ENCODE measurements around the gene POU3F1.

POU3F1 gene

DNA sequence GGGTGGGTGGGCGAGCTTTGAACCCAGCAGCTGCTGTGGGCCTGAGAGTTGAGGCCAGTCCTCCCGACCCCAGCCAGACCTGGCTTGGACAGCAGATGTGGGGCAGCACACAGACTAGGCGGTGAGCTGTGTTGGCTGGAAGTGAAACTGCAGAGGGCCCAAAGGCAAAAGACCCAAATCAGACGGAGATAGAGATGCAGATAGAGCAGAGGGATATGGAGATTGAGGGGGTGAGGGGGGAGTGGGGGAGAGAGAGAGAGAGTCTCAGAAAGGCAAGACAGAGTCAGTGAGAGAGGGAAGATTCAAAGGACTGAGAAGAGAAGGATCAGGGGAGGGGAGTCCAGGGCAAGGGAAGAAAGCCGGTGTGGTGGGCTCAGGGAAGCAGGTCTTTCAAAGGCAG is 17.0 kb upstream of the POU3F1 start:
- H3K4me3 Mint-ChIP-seq: no peak overlapping the region
- CTCF ChIA-PET: no interaction called here
- no peak for DNase-seq
- H3K4me1 Mint-ChIP-seq: no peaks in the 10 kb centered on the region
- no peak overlapping the region for H3K27ac Mint-ChIP-seq
- peaks cover 58% of the 10 kb centered on the region for H3K27me3 Mint-ChIP-seq
- no peaks in the 10 kb centered on the region for H3K36me3 Mint-ChIP-seq
- H3K9me3 Mint-ChIP-seq: no peaks in the 10 kb centered on the region

DNA sequence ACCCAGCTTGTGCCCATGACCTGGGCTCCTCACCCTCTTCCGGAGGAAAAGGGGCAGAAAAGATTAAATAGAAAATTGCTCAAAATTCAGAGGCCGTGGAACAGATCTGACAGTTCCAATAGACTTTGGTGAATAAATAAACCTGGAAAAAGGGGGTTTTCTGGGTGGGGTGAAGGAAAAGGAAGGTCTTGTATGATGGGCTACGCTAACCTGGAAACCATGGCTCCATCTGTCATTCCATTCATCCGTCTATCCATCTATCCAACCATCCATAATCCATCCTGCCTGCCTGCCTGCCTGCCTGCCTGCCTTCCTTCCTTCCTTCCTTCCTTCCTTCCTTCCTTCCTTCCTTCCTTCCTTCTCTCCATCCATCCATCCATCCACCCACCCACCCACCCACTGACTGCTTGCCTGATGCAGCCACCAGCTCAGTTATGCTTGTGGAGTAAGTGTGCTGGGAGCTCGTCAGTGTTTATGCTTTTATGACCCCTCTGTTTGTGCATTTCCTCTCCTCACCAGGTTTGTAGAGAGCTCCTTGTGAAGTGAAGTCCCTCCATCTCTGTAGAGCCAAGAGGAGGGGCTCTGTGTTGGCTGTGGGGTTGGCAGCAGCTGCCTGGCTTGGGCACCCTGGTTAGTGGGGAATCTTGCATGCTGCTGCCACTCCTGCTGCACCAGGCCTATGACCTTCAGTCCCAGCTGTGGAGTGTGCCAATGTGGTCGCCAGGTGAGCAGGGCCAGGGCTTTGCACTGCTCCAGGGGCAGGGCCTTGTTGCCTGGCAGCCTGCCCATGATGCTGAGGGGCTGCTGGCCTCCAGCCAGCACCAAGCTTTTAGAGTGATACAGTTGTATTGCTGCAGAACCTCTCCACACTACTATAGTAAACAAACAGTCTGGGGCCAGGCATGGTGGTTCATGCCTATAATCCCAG is 16.0 kb upstream of the POU3F1 start:
- H3K9me3 Mint-ChIP-seq: no peaks in the 10 kb centered on the region
- DNase-seq: no peak
- no peak overlapping the region for H3K27ac Mint-ChIP-seq
- H3K4me1 Mint-ChIP-seq: no peaks in the 10 kb centered on the region
- peaks cover 51% of the 10 kb centered on the region for H3K27me3 Mint-ChIP-seq
- H3K4me3 Mint-ChIP-seq: no peak overlapping the region
- CTCF ChIA-PET: no interaction called here
- no peaks in the 10 kb centered on the region for H3K36me3 Mint-ChIP-seq

DNA sequence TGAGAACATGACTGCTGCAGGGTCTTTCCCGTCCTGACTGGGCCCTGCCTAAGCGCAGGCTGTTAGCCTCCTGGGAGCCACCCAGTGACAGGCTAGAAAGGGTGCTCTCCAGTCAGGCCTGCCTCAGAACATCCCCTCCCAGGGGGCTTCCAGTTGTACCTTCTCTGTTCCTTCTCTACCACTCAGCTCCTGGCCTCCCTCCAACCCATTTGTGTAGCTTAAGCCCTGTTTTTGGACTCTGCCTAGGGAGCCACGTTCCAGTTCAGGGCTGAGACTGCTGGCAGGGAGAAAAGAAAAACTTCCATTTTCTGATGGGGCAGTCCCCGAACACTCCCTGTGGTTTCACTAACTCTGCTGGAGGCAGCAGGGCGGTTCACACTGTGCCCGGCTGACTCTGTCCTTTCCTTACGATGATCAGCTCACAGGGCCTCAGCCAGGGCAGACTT is 15.3 kb upstream of the POU3F1 start:
- no peaks in the 10 kb centered on the region for H3K36me3 Mint-ChIP-seq
- H3K27me3 Mint-ChIP-seq: peaks cover 44% of the 10 kb centered on the region
- no peak overlapping the region for H3K4me3 Mint-ChIP-seq
- DNase-seq: no peak
- CTCF ChIA-PET: interaction anchor here (1.0 kb wide), 1 partner anchor 10 kb away, joined by 3 read pairs; no protein-coding TSS in a partner anchor
- H3K27ac Mint-ChIP-seq: no peak overlapping the region
- H3K4me1 Mint-ChIP-seq: no peaks in the 10 kb centered on the region
- H3K9me3 Mint-ChIP-seq: no peaks in the 10 kb centered on the region

DNA sequence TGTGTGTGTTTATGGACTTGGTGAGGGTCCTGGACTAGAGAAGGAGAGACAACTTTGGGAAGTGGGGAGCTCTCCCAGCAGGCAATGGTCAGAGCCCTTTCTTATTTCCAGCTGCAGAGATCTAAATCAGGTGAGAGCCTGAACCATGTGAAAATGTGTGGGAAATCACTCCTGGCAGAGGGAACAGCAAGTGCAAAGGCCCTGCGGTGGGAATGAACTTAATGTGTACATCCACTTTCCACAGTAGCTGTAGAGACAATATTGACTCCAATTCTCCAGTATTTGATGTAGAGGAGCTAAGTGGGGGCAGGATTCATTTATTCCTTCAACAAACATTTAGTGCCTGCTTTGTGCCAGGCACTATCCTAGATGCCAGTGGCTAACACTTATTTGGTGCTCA is 14.7 kb upstream of the POU3F1 start:
- no peaks in the 10 kb centered on the region for H3K36me3 Mint-ChIP-seq
- no peaks in the 10 kb centered on the region for H3K4me1 Mint-ChIP-seq
- no peak overlapping the region for H3K27ac Mint-ChIP-seq
- no peaks in the 10 kb centered on the region for H3K9me3 Mint-ChIP-seq
- peaks cover 40% of the 10 kb centered on the region for H3K27me3 Mint-ChIP-seq
- CTCF ChIA-PET: interaction anchor here (1.0 kb wide), 1 partner anchor 11 kb away, joined by 3 read pairs; no protein-coding TSS in a partner anchor
- no peak for DNase-seq
- H3K4me3 Mint-ChIP-seq: no peak overlapping the region

DNA sequence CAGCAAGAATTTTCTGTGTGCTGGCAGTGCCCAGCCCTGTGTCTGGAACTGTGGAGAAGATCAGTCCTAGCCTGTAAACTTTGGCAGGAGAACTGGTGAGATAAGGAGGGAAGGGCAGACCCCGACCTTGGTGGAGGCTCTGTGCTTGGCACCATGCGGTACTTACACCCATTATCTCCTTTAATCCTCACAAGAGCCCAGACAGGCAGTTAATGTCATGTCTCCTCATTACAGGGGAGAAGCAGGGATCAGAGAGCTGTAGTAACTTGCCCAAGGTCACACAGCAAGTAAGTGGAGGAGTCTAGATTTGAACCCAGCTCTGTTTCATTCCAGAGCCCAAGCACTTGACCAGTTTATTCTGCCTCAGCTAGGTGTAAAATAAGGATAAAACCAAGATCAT is 13.9 kb upstream of the POU3F1 start:
- Mint-ChIP-seq H3K27me3 (peaks cover 41% of the 10 kb centered on the region), H3K36me3 (no peaks in the 10 kb centered on the region), H3K4me1 (no peaks in the 10 kb centered on the region), H3K27ac (no peak overlapping the region), H3K9me3 (no peaks in the 10 kb centered on the region), H3K4me3 (no peak overlapping the region)
- DNase-seq: no peak
- CTCF ChIA-PET: no interaction called here

DNA sequence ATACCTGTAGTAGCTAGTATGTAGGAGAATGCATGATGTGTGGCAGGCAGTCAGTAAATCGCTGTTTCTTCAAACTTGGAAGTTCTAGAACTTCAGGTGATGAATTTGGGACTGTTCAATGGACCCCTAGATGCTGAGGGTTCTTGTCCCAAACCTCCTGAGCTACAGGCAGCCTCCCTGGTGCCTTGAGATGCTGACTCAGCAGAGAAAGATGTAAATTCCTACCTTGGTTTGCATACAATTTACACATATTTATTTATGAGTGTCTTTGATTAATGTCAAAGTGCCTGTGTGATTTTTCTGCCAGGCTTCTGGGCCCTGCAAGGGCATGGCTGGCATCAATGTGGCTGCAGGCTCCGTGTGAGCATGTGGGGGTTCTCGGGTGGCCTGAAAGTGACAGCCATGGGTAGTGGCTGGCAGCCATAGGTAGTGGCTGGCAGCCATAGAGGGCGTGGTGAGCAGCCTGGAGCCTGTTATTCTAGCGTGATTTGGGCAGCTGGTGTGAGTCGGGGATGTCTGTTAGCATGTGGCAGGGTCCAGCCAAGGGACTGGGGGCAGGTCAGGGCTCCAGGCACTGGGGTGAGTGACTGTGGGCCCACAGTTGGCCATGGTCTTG is 13.2 kb upstream of the POU3F1 start:
- Mint-ChIP-seq H3K4me1 (no peaks in the 10 kb centered on the region), H3K27me3 (peaks cover 43% of the 10 kb centered on the region), H3K4me3 (no peak overlapping the region), H3K36me3 (no peaks in the 10 kb centered on the region), H3K27ac (no peak overlapping the region), H3K9me3 (no peaks in the 10 kb centered on the region)
- CTCF ChIA-PET: no interaction called here
- DNase-seq: no peak

DNA sequence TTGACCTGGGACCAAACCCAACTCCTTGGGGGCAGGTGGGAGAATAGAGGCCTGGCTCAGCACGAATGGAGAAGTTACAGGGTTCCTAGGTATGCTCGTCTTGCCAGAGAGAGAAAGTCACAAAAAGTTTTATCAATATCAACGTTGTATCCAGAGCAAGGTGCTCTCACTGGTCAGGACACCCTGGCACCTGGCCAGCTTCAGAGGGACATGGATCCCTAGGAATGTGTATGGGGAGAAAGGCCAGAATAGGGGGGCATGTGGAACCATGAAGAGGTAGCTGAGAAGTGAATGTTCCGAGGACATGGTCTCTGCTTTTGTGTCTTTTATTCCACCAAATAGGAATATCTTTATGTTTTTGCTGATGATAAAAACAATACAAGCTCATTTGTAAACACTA is 9.4 kb upstream of the POU3F1 start:
- DNase-seq: no peak
- H3K27me3 Mint-ChIP-seq: peaks cover 57% of the 10 kb centered on the region
- H3K27ac Mint-ChIP-seq: no peak overlapping the region
- no peaks in the 10 kb centered on the region for H3K9me3 Mint-ChIP-seq
- no peak overlapping the region for H3K4me3 Mint-ChIP-seq
- no peaks in the 10 kb centered on the region for H3K4me1 Mint-ChIP-seq
- CTCF ChIA-PET: interaction anchor here (1.6 kb wide), 1 partner anchor 35 kb away, joined by 4 read pairs; no protein-coding TSS in a partner anchor
- H3K36me3 Mint-ChIP-seq: no peaks in the 10 kb centered on the region

DNA sequence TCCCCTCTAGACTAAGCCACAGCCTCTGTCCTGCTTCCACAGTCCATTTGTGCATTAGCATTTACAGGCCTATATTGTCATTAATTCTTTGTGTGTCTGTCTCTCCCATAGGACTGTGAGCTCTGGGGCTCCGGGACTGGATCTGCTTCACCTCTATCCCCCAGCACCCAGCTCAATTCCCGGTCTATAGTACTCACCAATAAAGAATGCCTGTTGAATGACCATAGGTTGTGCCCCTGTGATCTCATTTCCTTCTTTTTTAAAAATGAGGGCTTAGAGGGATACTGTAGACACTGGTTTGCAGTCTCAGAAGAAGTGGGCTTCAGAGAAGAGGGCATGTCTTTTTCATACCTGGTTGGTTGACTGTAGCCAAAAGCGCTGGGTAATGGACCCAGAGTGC is 8.8 kb upstream of the POU3F1 start:
- DNase-seq: no peak
- no peaks in the 10 kb centered on the region for H3K36me3 Mint-ChIP-seq
- peaks cover 57% of the 10 kb centered on the region for H3K27me3 Mint-ChIP-seq
- H3K27ac Mint-ChIP-seq: no peak overlapping the region
- no peaks in the 10 kb centered on the region for H3K9me3 Mint-ChIP-seq
- no peaks in the 10 kb centered on the region for H3K4me1 Mint-ChIP-seq
- CTCF ChIA-PET: no interaction called here
- H3K4me3 Mint-ChIP-seq: no peak overlapping the region

DNA sequence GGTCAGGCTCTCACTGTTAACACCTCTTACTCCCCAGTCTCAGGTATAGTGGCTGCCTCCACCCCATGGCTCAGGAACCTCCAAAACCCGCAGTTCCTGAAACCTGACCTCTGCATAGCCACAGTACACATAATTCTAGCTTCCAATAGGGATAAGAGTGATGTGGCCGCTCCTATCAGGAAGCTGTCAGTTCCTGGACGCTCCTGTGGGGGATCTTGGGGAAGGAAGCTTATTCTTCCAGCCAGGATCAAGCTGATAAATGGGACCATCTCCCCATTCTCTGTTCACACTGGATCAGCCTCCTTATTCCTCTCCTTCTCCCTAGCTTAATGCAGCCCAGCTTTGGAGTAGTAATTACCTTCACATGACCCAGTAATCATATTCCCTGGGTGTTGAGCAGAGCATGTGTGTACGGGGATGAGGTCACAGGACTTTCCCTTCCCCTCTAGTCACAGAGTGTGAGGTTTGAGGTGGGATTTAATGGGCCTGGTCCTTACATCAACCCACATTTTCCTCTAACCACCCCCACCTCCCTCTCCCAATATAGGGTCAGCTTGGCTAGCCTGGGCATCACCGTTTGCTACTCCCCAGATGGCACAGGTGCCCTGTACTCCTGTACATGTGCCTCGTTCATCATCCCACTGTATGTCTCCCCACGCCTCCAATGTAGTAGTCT is 7.0 kb upstream of the POU3F1 start:
- Mint-ChIP-seq H3K27me3 (peaks cover 59% of the 10 kb centered on the region), H3K36me3 (no peaks in the 10 kb centered on the region), H3K9me3 (no peaks in the 10 kb centered on the region), H3K4me3 (no peak overlapping the region), H3K27ac (no peak overlapping the region), H3K4me1 (no peaks in the 10 kb centered on the region)
- CTCF ChIA-PET: no interaction called here
- DNase-seq: no peak

DNA sequence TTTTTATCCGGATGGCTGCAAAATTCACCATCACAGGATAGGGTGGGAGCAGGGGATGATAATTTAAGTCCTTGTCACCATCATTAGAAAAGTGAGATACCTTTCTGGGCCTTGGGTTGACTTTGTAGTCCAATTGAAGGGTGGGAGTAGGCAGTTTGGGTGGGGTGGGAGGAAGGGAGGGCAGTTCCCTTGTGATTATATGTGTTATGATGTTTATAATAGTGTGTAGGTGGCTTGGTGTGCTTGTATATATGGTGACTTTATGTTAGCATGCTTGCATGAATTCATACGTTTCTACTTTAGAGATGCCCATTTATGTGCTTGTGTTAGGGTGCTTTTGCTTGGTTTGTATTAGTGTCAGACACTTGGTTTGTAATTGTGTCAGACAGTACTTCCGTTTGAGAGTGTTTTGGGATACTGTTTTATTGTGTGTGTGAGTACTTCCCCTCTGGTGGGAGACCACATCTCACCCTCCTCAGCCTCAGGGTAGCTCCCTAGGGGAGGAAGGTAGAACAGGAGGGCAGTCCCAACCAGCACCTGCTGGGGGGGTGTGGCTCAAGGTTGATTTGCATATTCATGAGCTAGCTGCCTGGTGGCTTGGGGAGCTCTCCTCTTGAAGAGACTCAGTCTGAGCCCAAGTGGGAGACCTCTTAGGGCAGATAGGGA is 6.3 kb upstream of the POU3F1 start:
- DNase-seq: no peak
- peaks cover 63% of the 10 kb centered on the region for H3K27me3 Mint-ChIP-seq
- no peak overlapping the region for H3K4me3 Mint-ChIP-seq
- no peaks in the 10 kb centered on the region for H3K9me3 Mint-ChIP-seq
- H3K4me1 Mint-ChIP-seq: no peaks in the 10 kb centered on the region
- CTCF ChIA-PET: no interaction called here
- H3K27ac Mint-ChIP-seq: no peak overlapping the region
- no peaks in the 10 kb centered on the region for H3K36me3 Mint-ChIP-seq

DNA sequence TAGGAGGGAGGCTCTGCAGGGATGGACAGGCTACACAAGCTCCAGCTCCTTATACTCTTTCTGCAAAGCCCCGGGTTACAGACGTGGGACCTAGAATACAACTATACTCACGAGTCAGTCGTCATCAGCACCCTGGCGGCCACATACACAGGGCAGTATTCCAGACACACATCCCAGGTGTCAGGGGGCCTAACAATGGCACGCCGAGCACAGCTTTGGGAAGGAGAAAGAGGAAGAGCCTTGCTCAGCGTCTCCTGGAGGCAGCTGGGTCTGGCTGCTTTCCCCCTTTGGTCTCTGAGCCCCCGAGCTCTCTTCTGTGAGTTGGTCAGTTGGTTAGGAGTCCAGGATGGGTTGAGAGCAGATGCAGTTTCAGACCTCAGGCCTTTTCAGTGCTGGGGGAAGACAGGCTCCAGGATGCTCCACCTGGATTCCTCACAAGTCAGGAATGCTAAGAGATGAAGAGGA is 4.5 kb upstream of the POU3F1 start:
- no peak for DNase-seq
- Mint-ChIP-seq H3K27ac (no peak overlapping the region), H3K4me3 (no peak overlapping the region), H3K27me3 (peaks cover 81% of the 10 kb centered on the region), H3K9me3 (no peaks in the 10 kb centered on the region), H3K4me1 (no peaks in the 10 kb centered on the region), H3K36me3 (no peaks in the 10 kb centered on the region)
- CTCF ChIA-PET: no interaction called here

DNA sequence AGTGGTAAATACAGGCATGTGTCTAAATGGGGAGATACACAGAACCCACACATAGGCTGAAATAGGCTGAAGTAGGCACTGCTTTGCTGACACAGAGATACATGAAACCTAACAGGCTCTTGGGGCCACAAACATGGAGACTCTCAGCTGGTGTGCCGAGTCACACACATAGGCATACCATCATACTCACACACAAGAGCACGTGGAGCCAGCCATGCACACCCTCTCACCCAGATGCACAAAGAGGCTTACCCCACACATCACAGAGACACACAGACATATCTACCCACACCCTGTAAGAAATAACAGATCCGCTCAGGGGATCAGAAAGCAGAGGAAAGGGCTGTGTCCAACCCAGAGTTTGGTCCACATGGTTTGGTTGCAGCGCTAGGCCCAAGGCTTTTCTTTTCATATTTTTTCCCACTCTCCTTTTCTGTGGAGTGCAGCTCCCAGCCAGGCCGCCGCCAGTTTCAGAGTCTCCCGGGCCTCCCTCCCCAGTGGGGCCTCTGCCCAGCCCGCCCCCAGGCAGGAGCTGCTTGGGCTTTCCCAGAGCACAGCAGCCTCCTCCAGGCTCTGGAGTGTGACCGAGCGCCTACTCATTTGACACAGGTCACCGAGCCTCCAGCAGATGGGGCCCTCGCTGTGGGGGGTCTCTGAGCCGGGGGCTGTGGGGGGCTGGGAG is 3.9 kb upstream of the POU3F1 start:
- Mint-ChIP-seq H3K27ac (no peak overlapping the region), H3K36me3 (no peaks in the 10 kb centered on the region), H3K4me3 (no peak overlapping the region), H3K27me3 (peaks cover 80% of the 10 kb centered on the region), H3K4me1 (peaks cover 1% of the 10 kb centered on the region), H3K9me3 (no peaks in the 10 kb centered on the region)
- no peak for DNase-seq
- CTCF ChIA-PET: no interaction called here

DNA sequence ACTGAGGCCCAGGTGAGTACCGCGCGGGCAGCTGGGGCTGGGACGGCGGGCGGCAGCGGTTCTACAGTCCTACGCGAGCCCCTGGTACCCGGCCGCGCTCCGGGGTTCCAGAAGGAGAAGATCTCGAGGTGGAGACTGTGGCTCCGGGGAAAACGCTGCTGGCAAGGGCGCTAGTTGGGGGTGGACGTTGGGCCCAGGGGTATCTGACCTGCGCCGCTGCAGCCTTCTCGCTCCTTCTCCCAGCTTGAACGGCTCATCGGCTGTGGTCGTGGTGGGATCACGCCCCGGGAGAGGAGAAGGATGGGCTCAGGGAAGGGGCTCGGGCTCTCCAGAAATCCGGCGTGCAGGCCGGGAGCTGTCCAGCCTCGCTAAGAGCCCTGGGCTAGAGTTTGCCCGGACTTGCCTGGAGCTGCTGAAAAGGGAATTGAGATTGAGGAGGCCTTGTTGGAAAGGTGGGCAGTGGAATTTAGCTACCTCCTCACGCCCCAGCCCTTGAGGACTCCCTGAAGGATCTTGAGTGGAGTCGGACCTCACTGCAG is 1.1 kb upstream of the POU3F1 start:
- CTCF ChIA-PET: interaction anchor here (1.2 kb wide), 1 partner anchor 24 kb away, joined by 3 read pairs; no protein-coding TSS in a partner anchor

More for the DNA sequence above, 1.1 kb upstream of the POU3F1 start:
- no peaks in the 10 kb centered on the region for H3K36me3 Mint-ChIP-seq
- H3K27ac Mint-ChIP-seq: no peak overlapping the region
- H3K4me1 Mint-ChIP-seq: peaks cover 9% of the 10 kb centered on the region
- DNase-seq: no peak
- H3K27me3 Mint-ChIP-seq: peaks cover 85% of the 10 kb centered on the region
- H3K4me3 Mint-ChIP-seq: peak overlapping the region; percentile 69
- H3K9me3 Mint-ChIP-seq: no peaks in the 10 kb centered on the region

All from activated naive CD4-positive, alpha-beta T cell treated with anti-CD3 and anti-CD28 coated beads, Interleukin-2, amount 10 ng/mL, durations not matched to agents 7 days and 5 days (primary cell).